OCI-LY3 (cell line): ENCODE data around the gene VENTX.

Experiments
- H2AFZ ChIP-seq: fragments of 200-600, 300-600 bp; shearing (Covaris generic); 2 replicates; pipeline ENCODE4 v1.6.0; 2014; ENCODE audit warnings: antibody characterized with exemption, low read depth, low read length
- H3K27ac ChIP-seq: fragments of 200-600, 300-600 bp; sonication (generic); 2 replicates; pipeline ENCODE4 v1.5.1; 2014; ENCODE audit warnings: mild to moderate bottlenecking, low read length, moderate library complexity, mixed read lengths
- H3K27me3 ChIP-seq: fragments of 200-600, 300-600 bp; sonication (generic); 2 replicates; pipeline ENCODE4 v1.6.1; 2014; ENCODE audit warnings: low read depth, low read length, mixed read lengths
- H3K36me3 ChIP-seq: fragments of 200-600, 300-600 bp; sonication (generic); replicated peaks from 2 replicates; pipeline ENCODE3; 2014; ENCODE audit warnings: low read depth, low read length, mixed read lengths
- H3K4me1 ChIP-seq: fragments of 300-600, 200-600 bp; sonication (generic); 2 replicates; pipeline ENCODE4 v1.6.1; 2014; ENCODE audit warnings: low read length, mixed read lengths
- H3K4me2 ChIP-seq: fragments of 200-600, 300-600 bp; sonication (generic); 2 replicates; pipeline ENCODE4 v1.6.1; 2014; ENCODE audit warnings: low read length, mixed read lengths
- H3K4me3 ChIP-seq: fragments of 300-600, 200-600 bp; sonication (generic); 2 replicates; pipeline ENCODE4 v1.5.1; 2014; ENCODE audit warnings: antibody characterized with exemption, mild to moderate bottlenecking, low read length, moderate library complexity
- H3K79me2 ChIP-seq: fragments of 300-600, 200-600 bp; shearing (Covaris generic); 2 replicates; pipeline ENCODE4 v1.6.1; 2014; ENCODE audit warnings: mild to moderate bottlenecking, low read length, mixed read lengths
- H3K9ac ChIP-seq: fragments of 300-600, 200-600 bp; shearing (Covaris generic); 2 replicates; pipeline ENCODE4 v1.6.0; 2014; ENCODE audit warnings: mild to moderate bottlenecking, low read length, moderate library complexity
- H3K9me3 ChIP-seq: fragments of 200-600, 300-600 bp; shearing (Covaris generic); 2 replicates; pipeline ENCODE4 v1.6.1; 2014; ENCODE audit warnings: low read length, mixed read lengths; ENCODE audit not compliant: insufficient read depth
- H4K20me1 ChIP-seq: fragments of 200-600, 300-600 bp; sonication (generic); 2 replicates; pipeline ENCODE4 v1.6.1; 2016; ENCODE audit warnings: low read length, mixed read lengths; ENCODE audit not compliant: insufficient read depth
- CTCF ChIP-seq: fragments of 200-600, 300-600 bp; sonication (generic); IDR thresholded peaks from 2 replicates; pipeline ENCODE4 v1.5.1; 2014; ENCODE audit warnings: antibody characterized with exemption, low read length, low read depth
- EZH2phosphoT487 ChIP-seq: fragments of 200-600 bp; shearing (Covaris generic); IDR thresholded peaks from 2 replicates; pipeline ENCODE4 v1.6.1; 2018; ENCODE audit warnings: antibody characterized with exemption, mixed run types, low read depth

Gene VENTX

GRCh38 chr10:133269367-133269766, 31.7 kb downstream of the VENTX start:
- peaks cover 4% of the 10 kb centered on the region for H3K79me2 ChIP-seq
- no peak for TF ChIP-seq EZH2phosphoT487
- no peak for TF ChIP-seq CTCF
- no peak overlapping the region for H3K9ac ChIP-seq
- H4K20me1 ChIP-seq = peaks cover 2% of the 10 kb centered on the region; the same call in 1 of the 2 replicates
- no peak overlapping the region for H3K4me2 ChIP-seq
- no peak overlapping the region for H3K4me3 ChIP-seq
- no peak overlapping the region for H2AFZ ChIP-seq
- H3K27ac ChIP-seq = no peak overlapping the region
- H3K9me3 ChIP-seq = no peaks in the 10 kb centered on the region
- H3K4me1 ChIP-seq = peaks cover 5% of the 10 kb centered on the region; the same call in 1 of the 2 replicates
- H3K36me3 ChIP-seq = peaks cover 14% of the 10 kb centered on the region
- no peaks in the 10 kb centered on the region for H3K27me3 ChIP-seq

DNA sequence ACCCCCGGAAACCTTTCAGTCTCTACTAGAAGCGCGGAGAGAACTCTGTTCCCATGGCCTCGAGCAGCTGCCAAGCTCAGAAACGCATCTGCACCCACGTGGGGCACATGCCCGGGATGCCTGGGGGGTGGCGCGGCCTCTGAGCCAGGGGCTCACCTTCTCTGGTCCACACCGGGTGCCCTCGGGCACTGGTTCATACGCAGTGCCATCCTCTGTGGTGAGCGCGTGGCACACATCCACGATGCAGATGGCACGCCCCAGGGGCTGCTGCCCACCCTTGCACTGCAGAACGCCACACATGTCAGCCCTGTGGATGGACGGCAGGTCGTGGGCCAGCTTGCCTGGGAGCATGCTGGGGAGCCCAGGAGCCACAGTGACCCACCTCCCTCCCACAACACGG, 32.5 kb downstream of the VENTX start:
- Histone ChIP-seq H3K27me3 (no peaks in the 10 kb centered on the region), H4K20me1 (peaks cover 6% of the 10 kb centered on the region), H3K27ac (no peak overlapping the region), H3K4me2 (no peak overlapping the region), H3K9ac (no peak overlapping the region), H3K36me3 (peaks cover 19% of the 10 kb centered on the region), H3K79me2 (peaks cover 11% of the 10 kb centered on the region), H3K4me3 (no peak overlapping the region), H3K9me3 (no peaks in the 10 kb centered on the region), H3K4me1 (peaks cover 9% of the 10 kb centered on the region; the same call in 1 of the 2 replicates), H2AFZ (no peak overlapping the region)
- TF ChIP-seq CTCF (no peak), EZH2phosphoT487 (no peak)

- Histone ChIP-seq H3K27ac (no peak overlapping the region), H2AFZ (no peak overlapping the region), H3K79me2 (peaks cover 17% of the 10 kb centered on the region)
Observed at GRCh38 chr10:133270773-133271297, 33.2 kb downstream of the VENTX start.

More at GRCh38 chr10:133270773-133271297, 33.2 kb downstream of the VENTX start:
- Histone ChIP-seq H3K4me3 (no peak overlapping the region), H3K4me1 (peaks cover 9% of the 10 kb centered on the region; the same call in 1 of the 2 replicates), H3K27me3 (no peaks in the 10 kb centered on the region), H3K9ac (no peak overlapping the region), H4K20me1 (peaks cover 6% of the 10 kb centered on the region), H3K36me3 (peaks cover 21% of the 10 kb centered on the region), H3K4me2 (no peak overlapping the region), H3K9me3 (no peaks in the 10 kb centered on the region)
- TF ChIP-seq EZH2phosphoT487 (no peak), CTCF (no peak)
